SK-N-MC (cell line): ENCODE results near the gene ADD3.

Experiments
- EZH2 ChIP-seq: fragments of 200-600 bp; sonication (generic); IDR thresholded peaks from one replicate; pipeline ENCODE4 v1.6.1; 2017; ENCODE audit warnings: antibody characterized with exemption
- POLR2AphosphoS5 ChIP-seq: IDR thresholded peaks from 2 replicates; pipeline ENCODE4 v1.6.1; 2012; ENCODE audit warnings: mild to moderate bottlenecking, low read depth, low read length, borderline replicate concordance

DNA sequence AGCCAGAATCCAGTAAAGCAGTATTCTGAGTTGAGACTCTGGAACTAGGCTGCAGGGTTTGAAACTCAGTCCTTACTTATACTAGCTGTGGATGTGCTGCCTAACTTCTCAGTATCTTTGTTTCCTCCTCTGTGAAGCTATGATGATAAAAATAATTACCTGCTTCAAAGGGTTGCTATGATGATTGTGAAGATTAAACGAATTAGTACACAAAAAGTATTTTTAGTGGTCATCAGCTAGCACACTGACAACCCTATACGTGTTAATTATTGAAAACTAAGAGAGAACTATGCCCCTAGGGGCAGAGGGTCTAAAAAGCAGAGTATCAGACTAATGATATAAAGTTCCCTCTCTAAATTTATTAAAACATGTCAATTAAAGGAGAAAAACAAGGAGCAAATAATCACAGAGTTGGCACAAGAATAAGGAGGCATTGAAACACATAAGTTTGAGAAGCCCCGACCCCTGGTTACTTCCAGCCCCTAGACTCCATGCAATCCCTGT, 34.4 kb upstream of the ADD3 start:
- TF ChIP-seq EZH2 (no peak), POLR2AphosphoS5 (no peak)
